ENCODE measurements around the gene MCM9.

MCM9 gene

DNA sequence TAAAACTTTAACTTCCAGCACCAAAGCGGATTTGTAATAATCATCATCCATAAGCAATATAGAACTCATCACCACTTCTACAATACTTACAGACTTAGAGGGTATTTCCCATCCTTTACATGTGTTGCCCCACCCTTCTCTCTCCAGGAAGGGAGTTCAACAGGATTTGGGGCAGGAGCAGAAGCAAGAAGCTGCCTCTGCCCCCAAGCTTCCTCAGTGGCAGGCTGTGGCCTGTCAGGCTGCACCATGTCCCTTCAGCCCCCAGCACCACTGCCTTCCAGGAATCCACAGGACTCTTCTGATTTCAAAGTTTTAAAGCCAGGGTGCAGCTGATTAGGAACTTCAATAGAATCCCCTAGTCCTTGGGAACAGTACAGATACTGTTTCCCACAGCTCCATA is 36.7 kb upstream of the MCM9 start (continued):
- TF ChIP-seq, protein P1, sequence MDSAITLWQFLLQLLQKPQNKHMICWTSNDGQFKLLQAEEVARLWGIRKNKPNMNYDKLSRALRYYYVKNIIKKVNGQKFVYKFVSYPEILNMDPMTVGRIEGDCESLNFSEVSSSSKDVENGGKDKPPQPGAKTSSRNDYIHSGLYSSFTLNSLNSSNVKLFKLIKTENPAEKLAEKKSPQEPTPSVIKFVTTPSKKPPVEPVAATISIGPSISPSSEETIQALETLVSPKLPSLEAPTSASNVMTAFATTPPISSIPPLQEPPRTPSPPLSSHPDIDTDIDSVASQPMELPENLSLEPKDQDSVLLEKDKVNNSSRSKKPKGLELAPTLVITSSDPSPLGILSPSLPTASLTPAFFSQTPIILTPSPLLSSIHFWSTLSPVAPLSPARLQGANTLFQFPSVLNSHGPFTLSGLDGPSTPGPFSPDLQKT (IDR thresholded peaks at IDR 0.05; ENCODE audit: borderline replicate concordance, low read depth, low read length), result no peak
- TF ChIP-seq ZNF548 (tag by site-specific recombination; IDR thresholded peaks at IDR 0.05) (no peak), SP3 (tag by site-specific recombination; IDR thresholded peaks at IDR 0.05) (no peak), ZBTB8A (tag by site-specific recombination; IDR thresholded peaks at IDR 0.05) (no peak), ZNF239 (tag by site-specific recombination; IDR thresholded peaks at IDR 0.05) (no peak), ZNF354C (tag by site-specific recombination; IDR thresholded peaks at IDR 0.05; ENCODE audit: borderline replicate concordance, low read depth) (no peak)

DNA sequence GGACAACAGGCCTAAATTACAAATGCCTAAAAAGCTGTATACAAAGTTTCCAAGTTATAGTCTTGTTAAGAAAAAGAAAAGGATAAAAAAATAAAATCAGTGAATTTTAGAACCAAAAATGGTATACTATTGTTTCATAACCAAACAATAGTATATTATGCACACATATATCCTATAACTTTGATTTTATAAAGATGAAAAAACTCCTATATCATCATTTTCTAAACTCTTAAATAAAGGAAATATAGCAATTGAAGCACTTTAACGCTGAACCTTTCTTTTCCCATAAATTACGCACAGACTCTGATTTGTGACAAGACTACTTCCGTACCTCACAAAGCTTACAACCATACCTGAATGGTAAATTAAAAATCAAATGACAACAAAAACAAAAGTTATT is 35.9 kb upstream of the MCM9 start:
- peaks cover 0 to 35% of the 10 kb centered on the region in 2 experiments; a peak in 1 of 3 replicates for H3K36me3 ChIP-seq (ENCODE audit: control insufficient read depth in 2 of 2, insufficient read depth in 1 of 2, low read length in 2 of 2)
- TF ChIP-seq HOXD13 (CRISPR knock-in tag; IDR thresholded peaks at IDR 0.05; ENCODE audit: borderline replicate concordance) (no peak), ZNF214 (tag by site-specific recombination; IDR thresholded peaks at IDR 0.05; ENCODE audit: borderline replicate concordance) (no peak), ZSCAN30 (tag by site-specific recombination; IDR thresholded peaks at IDR 0.05) (no peak), KLF9 (tag by site-specific recombination; IDR thresholded peaks at IDR 0.05; ENCODE audit: low read depth) (no peak), ZNF677 (tag by site-specific recombination; IDR thresholded peaks at IDR 0.05) (no peak), ZNF658 (tag by site-specific recombination; IDR thresholded peaks at IDR 0.05) (no peak), YY2 (tag by site-specific recombination; IDR thresholded peaks at IDR 0.05) (no peak), MZF1 (tag by site-specific recombination; IDR thresholded peaks at IDR 0.05; ENCODE audit: borderline replicate concordance) (no peak), ZNF366 (tag by site-specific recombination; conservative IDR thresholded peaks at IDR 0.05) (no peak), ZNF350 (tag by site-specific recombination; IDR thresholded peaks at IDR 0.05) (no peak)
- TF ChIP-seq, protein P2, sequence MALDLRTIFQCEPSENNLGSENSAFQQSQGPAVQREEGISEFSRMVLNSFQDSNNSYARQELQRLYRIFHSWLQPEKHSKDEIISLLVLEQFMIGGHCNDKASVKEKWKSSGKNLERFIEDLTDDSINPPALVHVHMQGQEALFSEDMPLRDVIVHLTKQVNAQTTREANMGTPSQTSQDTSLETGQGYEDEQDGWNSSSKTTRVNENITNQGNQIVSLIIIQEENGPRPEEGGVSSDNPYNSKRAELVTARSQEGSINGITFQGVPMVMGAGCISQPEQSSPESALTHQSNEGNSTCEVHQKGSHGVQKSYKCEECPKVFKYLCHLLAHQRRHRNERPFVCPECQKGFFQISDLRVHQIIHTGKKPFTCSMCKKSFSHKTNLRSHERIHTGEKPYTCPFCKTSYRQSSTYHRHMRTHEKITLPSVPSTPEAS (tag by site-specific recombination; IDR thresholded peaks at IDR 0.05), result no peak
- TF ChIP-seq, protein P3, sequence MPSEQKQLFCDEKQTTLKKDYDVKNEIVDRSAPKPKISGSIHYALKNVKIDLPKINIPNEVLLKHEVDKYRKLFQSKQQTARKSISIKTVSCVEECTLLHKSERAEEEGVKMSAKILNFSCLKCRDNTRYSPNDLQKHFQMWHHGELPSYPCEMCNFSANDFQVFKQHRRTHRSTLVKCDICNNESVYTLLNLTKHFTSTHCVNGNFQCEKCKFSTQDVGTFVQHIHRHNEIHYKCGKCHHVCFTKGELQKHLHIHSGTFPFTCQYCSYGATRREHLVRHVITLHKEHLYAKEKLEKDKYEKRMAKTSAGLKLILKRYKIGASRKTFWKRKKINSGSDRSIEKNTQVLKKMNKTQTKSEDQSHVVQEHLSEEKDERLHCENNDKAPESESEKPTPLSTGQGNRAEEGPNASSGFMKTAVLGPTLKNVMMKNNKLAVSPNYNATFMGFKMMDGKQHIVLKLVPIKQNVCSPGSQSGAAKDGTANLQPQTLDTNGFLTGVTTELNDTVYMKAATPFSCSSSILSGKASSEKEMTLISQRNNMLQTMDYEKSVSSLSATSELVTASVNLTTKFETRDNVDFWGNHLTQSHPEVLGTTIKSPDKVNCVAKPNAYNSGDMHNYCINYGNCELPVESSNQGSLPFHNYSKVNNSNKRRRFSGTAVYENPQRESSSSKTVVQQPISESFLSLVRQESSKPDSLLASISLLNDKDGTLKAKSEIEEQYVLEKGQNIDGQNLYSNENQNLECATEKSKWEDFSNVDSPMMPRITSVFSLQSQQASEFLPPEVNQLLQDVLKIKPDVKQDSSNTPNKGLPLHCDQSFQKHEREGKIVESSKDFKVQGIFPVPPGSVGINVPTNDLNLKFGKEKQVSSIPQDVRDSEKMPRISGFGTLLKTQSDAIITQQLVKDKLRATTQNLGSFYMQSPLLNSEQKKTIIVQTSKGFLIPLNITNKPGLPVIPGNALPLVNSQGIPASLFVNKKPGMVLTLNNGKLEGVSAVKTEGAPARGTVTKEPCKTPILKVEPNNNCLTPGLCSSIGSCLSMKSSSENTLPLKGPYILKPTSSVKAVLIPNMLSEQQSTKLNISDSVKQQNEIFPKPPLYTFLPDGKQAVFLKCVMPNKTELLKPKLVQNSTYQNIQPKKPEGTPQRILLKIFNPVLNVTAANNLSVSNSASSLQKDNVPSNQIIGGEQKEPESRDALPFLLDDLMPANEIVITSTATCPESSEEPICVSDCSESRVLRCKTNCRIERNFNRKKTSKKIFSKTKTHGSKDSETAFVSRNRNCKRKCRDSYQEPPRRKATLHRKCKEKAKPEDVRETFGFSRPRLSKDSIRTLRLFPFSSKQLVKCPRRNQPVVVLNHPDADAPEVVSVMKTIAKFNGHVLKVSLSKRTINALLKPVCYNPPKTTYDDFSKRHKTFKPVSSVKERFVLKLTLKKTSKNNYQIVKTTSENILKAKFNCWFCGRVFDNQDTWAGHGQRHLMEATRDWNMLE (tag by site-specific recombination; conservative IDR thresholded peaks at IDR 0.05; ENCODE audit: low read depth), result no peak
- no peaks in the 10 kb centered on the region for H3K9me3 ChIP-seq (ENCODE audit: control insufficient read depth, insufficient read depth, low read depth, low read length)
- ChIA-PET CTCF (interaction anchor here (0.6 to 6.5 kb wide), 4 partner anchors 8 to 169 kb away, joined by 4 to 68 read pairs (median 12); no protein-coding TSS in a partner anchor), POLR2A (no interaction called here)
- H3K27ac ChIP-seq (ENCODE audit: extremely low read depth, low read depth, low read length), result no peak overlapping the region
- H3K4me1 ChIP-seq (ENCODE audit: control insufficient read depth, insufficient read depth, low read length), result no peaks in the 10 kb centered on the region
- no peak overlapping the region for H3K4me3 ChIP-seq (ENCODE audit: low read depth, low read length)
